Measurements from ENCODE around the gene DDX55. TPM values are rescaled to one million over a fixed set of nuclear protein-coding genes. Genes with fewer than 3 reads are reported as not detected.

Gene DDX55
- polyA plus RNA-seq, 1 donor (not counting 4 experiments of a cell fraction or from before 2014, with no cell fraction given): 25.7 TPM

- DNase-seq (ENCODE audit: low read depth, low spot score): no peak
- H3K36me3 ChIP-seq (ENCODE audit: control insufficient read depth in 2 of 2, extremely low read depth in 1 of 2, insufficient read depth in 2 of 2, low read length in 2 of 2): peaks cover 36 to 56% of the 10 kb centered on the region in 2 experiments
- no peak overlapping the region for H2AFZ ChIP-seq (ENCODE audit: control insufficient read depth, low read length)
- no peak for TF ChIP-seq CTCF (optimal IDR thresholded peaks at IDR 0.05 in 1 of 3, IDR thresholded peaks at IDR 0.05 in 1 of 3, conservative IDR thresholded peaks at IDR 0.05 in 1 of 3; ENCODE audit: extremely low read depth in 1 of 3, insufficient read depth in 2 of 3, low read length in 3 of 3)
- TF ChIP-seq EZH2 (IDR thresholded peaks at IDR 0.05; ENCODE audit: low read length): no peak
- no peak overlapping the region for H3K4me2 ChIP-seq (ENCODE audit: control insufficient read depth, extremely low read depth, insufficient read depth, low read depth, low read length)
- no peak overlapping the region for H3K9ac ChIP-seq (ENCODE audit: control insufficient read depth, extremely low read depth, insufficient read depth, low read length)
- H4K20me1 ChIP-seq (ENCODE audit: control insufficient read depth, extremely low read depth, insufficient read depth, low read length): no peaks in the 10 kb centered on the region
- H3K79me2 ChIP-seq (ENCODE audit: control insufficient read depth, insufficient read depth, low read length): no peaks in the 10 kb centered on the region
- H3K27ac ChIP-seq (ENCODE audit: control insufficient read depth, insufficient read depth, low read length): no peak overlapping the region
- H3K9me3 ChIP-seq (ENCODE audit: control insufficient read depth, low read depth, low read length): no peaks in the 10 kb centered on the region
- dilution Hi-C loops (cut with MboI; ENCODE audit: extremely low pct_ligation_motif_present, low sequenced_read_pairs): no loop called here
- no peak overlapping the region for H3K4me3 ChIP-seq (ENCODE audit: control insufficient read depth in 2 of 3, extremely low read depth in 1 of 3, insufficient read depth in 2 of 3, low read depth in 1 of 3, low read length in 3 of 3)
- no peak for FAIRE-seq
- H3K9me1 ChIP-seq (ENCODE audit: control insufficient read depth, extremely low read depth, insufficient read depth, low read length): no peaks in the 10 kb centered on the region
- no peaks in the 10 kb centered on the region for H3K27me3 ChIP-seq (ENCODE audit: control insufficient read depth, extremely low read depth, insufficient read depth, low read length)
- peaks cover 4% of the 10 kb centered on the region for H3K4me1 ChIP-seq (ENCODE audit: control insufficient read depth, extremely low read depth, insufficient read depth, low read length)
Measured at GRCh38 chr12:123614110-123614509, 12.2 kb downstream of the DDX55 start.

GRCh38 chr12:123614531-123614930 lies 12.6 kb downstream of the DDX55 start:
- FAIRE-seq: no peak
- dilution Hi-C loops (cut with MboI; ENCODE audit: extremely low pct_ligation_motif_present, low sequenced_read_pairs): no loop called here
- Histone ChIP-seq H3K9me1 (ENCODE audit: control insufficient read depth, extremely low read depth, insufficient read depth, low read length) (no peaks in the 10 kb centered on the region), H3K4me2 (ENCODE audit: control insufficient read depth, extremely low read depth, insufficient read depth, low read depth, low read length) (no peak overlapping the region), H3K36me3 (ENCODE audit: control insufficient read depth in 2 of 2, extremely low read depth in 1 of 2, insufficient read depth in 2 of 2, low read length in 2 of 2) (peaks cover 37 to 54% of the 10 kb centered on the region in 2 experiments), H3K4me3 (ENCODE audit: control insufficient read depth in 2 of 3, extremely low read depth in 1 of 3, insufficient read depth in 2 of 3, low read depth in 1 of 3, low read length in 3 of 3) (no peak overlapping the region), H3K9ac (ENCODE audit: control insufficient read depth, extremely low read depth, insufficient read depth, low read length) (no peak overlapping the region), H3K4me1 (ENCODE audit: control insufficient read depth, extremely low read depth, insufficient read depth, low read length) (peaks cover 4% of the 10 kb centered on the region), H3K79me2 (ENCODE audit: control insufficient read depth, insufficient read depth, low read length) (no peaks in the 10 kb centered on the region), H3K9me3 (ENCODE audit: control insufficient read depth, low read depth, low read length) (no peaks in the 10 kb centered on the region), H2AFZ (ENCODE audit: control insufficient read depth, low read length) (no peak overlapping the region), H4K20me1 (ENCODE audit: control insufficient read depth, extremely low read depth, insufficient read depth, low read length) (no peaks in the 10 kb centered on the region), H3K27ac (ENCODE audit: control insufficient read depth, insufficient read depth, low read length) (no peak overlapping the region), H3K27me3 (ENCODE audit: control insufficient read depth, extremely low read depth, insufficient read depth, low read length) (no peaks in the 10 kb centered on the region)
- DNase-seq (ENCODE audit: low read depth, low spot score): no peak
- no peak for TF ChIP-seq CTCF (optimal IDR thresholded peaks at IDR 0.05 in 1 of 3, IDR thresholded peaks at IDR 0.05 in 1 of 3, conservative IDR thresholded peaks at IDR 0.05 in 1 of 3; ENCODE audit: extremely low read depth in 1 of 3, insufficient read depth in 2 of 3, low read length in 3 of 3)
- no peak for TF ChIP-seq EZH2 (IDR thresholded peaks at IDR 0.05; ENCODE audit: low read length)
